ENCODE measurements around the gene EML2.
"Not testable (repeated sequence)": the region's sequence is repeated elsewhere in the genome, so short reads cannot be mapped to it uniquely, and the experiment has no call there.

The EML2 gene

GRCh38 chr19:45646345-45646698 is 7.1 kb upstream of the EML2 start:
- no peak for DNase-seq

- DNase-seq: peak; percentile 85
Observed at GRCh38 chr19:45645631-45646344, 6.6 kb upstream of the EML2 start.

GRCh38 chr19:45645068-45645630 is 6.0 kb upstream of the EML2 start:
- no peak for DNase-seq

GRCh38 chr19:45643927-45644771 is 5.0 kb upstream of the EML2 start:
- DNase-seq: no peak

- DNase-seq: peak; percentile 87
Observed at GRCh38 chr19:45643024-45643926, 4.1 kb upstream of the EML2 start.

- DNase-seq: peak; percentile 90
Observed at GRCh38 chr19:45641274-45642105, 2.3 kb upstream of the EML2 start.

- peak; percentile 40 for DNase-seq
Observed at GRCh38 chr19:45640849-45641273, 1.7 kb upstream of the EML2 start.

- no peak for DNase-seq
Observed at GRCh38 chr19:45637890-45638667, 1.1 kb downstream of the EML2 start.

GRCh38 chr19:45636902-45637301 is 2.3 kb downstream of the EML2 start:
- DNase-seq: no peak

- no peak for DNase-seq
Observed at GRCh38 chr19:45636275-45636674, 2.9 kb downstream of the EML2 start.

GRCh38 chr19:45632468-45633196 is 6.6 kb downstream of the EML2 start:
- peak; percentile 95 for DNase-seq

GRCh38 chr19:45630463-45630862 is 8.7 kb downstream of the EML2 start:
- no peak for DNase-seq

- no peak for DNase-seq
Observed at GRCh38 chr19:45629704-45630103, 9.5 kb downstream of the EML2 start.

GRCh38 chr19:45628219-45628618 is 11.0 kb downstream of the EML2 start:
- DNase-seq: not testable (repeated sequence)

GRCh38 chr19:45623984-45624383 is 15.2 kb downstream of the EML2 start:
- no peak for DNase-seq

GRCh38 chr19:45621976-45622503 is 17.2 kb downstream of the EML2 start:
- DNase-seq: no peak

- no peak for DNase-seq
Observed at GRCh38 chr19:45621389-45621788, 17.8 kb downstream of the EML2 start.

GRCh38 chr19:45616704-45617017 is 22.5 kb downstream of the EML2 start:
- DNase-seq: no peak

- DNase-seq: peak; percentile 88
Observed at GRCh38 chr19:45615795-45616703, 23.1 kb downstream of the EML2 start.

Data from NCI-H2171 treated with DMSO at 0.1 percent for 48 hours (cell line).